ENCODE results near the gene MAD1L1.

GRCh38 chr7:1974290-1975101 is 258.2 kb downstream of the MAD1L1 start:
- TF ChIP-seq, protein P1, sequence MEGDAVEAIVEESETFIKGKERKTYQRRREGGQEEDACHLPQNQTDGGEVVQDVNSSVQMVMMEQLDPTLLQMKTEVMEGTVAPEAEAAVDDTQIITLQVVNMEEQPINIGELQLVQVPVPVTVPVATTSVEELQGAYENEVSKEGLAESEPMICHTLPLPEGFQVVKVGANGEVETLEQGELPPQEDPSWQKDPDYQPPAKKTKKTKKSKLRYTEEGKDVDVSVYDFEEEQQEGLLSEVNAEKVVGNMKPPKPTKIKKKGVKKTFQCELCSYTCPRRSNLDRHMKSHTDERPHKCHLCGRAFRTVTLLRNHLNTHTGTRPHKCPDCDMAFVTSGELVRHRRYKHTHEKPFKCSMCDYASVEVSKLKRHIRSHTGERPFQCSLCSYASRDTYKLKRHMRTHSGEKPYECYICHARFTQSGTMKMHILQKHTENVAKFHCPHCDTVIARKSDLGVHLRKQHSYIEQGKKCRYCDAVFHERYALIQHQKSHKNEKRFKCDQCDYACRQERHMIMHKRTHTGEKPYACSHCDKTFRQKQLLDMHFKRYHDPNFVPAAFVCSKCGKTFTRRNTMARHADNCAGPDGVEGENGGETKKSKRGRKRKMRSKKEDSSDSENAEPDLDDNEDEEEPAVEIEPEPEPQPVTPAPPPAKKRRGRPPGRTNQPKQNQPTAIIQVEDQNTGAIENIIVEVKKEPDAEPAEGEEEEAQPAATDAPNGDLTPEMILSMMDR (conservative IDR thresholded peaks at IDR 0.05 in 1 of 2, IDR thresholded peaks at IDR 0.05 in 1 of 2; ENCODE audit: low read depth in 1 of 2, low read length in 2 of 2), result no peak
- no peak for TF ChIP-seq EZH2 (IDR thresholded peaks at IDR 0.05; ENCODE audit: low read length, missing control alignments)

Measured in fibroblast of lung (primary cell).